GM18868 (cell line): ENCODE results near the gene TSNAXIP1.
"Not testable (repeated sequence)": the region's sequence is repeated elsewhere in the genome, so short reads cannot be mapped to it uniquely, and the experiment has no call there.

ENCODE experiments used
- ATAC-seq: cut with Tn5 transposase; IDR thresholded peaks from one replicate; pipeline ENCODE4 v1.9.1; 2021; ENCODE audit warnings: mild to moderate bottlenecking, moderate library complexity; ENCODE audit not compliant: unreplicated experiment

Gene TSNAXIP1

DNA sequence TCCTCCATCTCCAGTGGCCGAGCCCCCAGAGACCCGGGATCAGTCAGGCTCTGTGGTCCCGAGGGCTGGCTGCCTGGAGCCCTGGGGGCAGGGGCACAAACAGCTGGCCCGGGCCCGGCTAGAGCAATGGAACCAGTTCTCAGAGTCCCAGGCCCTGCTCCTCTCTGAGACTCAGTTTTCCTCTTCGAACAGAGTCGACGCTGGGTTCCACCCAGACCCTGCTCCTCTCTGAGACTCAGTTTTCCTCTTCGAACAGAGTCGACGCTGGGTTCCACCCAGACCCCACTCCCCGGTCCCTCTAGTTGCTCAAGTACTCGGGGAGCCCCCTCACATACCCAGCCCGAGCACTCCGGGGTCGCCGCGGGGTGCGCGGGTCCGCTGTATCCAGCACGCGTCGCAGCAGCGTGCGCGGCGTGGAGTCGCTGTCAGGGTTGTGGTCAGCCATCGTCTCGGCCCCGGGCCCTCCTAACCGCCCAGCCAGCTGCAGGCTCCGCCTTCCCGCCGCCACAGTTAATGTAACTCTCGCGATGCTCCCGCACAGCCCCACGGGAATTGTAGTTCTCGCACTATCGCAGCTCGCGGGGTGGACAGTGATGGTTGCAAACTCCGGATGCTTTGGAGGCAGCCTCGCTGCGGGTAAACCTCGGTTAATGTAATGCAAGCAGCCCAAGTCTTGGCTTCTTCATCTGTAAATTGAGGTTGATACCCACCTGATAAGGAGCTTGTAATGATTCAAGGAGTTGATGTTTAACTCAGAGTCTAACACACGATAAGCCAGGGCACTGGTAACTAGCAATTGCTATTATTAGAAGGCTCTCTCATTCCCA lies 26.9 kb downstream of the TSNAXIP1 start:
- ATAC-seq = peak; percentile 98

DNA sequence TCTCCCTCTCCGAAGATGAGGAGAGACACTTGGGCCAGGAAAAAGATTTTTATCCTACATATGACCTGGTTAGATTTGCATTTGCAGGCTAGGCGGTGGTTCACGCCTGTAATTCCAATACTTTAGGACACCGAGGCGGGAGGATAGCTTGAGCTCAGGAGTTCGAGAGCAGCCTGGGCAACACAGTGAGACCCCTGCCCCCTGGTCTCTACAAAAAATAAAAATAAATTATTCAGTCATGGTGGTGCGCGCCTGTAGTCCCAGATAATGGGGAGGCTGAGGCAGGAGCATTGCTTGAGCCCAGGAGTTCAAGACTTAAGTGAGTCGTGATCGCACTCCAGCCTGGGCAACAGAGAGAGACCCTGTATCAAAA lies 27.5 kb downstream of the TSNAXIP1 start:
- no peak for ATAC-seq

GRCh38 chr16:67837190-67837589 lies 30.5 kb downstream of the TSNAXIP1 start:
- ATAC-seq = not testable (repeated sequence)

DNA sequence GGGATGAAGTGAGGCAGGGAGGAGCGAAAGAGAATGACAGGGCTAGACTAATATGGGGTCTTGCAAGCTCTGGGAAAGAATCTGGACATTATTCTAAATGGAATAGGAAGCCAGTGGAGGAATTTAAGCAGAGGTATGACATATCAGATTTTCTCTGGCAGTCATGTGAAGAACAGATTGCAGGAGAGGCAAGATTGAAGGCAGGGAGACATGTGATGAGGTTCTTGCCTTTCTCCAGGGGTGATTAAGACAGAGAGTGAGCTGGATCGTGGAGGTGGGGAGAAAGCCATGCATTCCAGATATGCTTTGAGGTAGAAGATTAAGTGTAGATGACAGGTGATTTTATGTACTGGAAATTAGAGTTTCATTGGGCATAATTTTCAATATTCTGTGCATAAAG lies 31.1 kb downstream of the TSNAXIP1 start:
- ATAC-seq = no peak

DNA sequence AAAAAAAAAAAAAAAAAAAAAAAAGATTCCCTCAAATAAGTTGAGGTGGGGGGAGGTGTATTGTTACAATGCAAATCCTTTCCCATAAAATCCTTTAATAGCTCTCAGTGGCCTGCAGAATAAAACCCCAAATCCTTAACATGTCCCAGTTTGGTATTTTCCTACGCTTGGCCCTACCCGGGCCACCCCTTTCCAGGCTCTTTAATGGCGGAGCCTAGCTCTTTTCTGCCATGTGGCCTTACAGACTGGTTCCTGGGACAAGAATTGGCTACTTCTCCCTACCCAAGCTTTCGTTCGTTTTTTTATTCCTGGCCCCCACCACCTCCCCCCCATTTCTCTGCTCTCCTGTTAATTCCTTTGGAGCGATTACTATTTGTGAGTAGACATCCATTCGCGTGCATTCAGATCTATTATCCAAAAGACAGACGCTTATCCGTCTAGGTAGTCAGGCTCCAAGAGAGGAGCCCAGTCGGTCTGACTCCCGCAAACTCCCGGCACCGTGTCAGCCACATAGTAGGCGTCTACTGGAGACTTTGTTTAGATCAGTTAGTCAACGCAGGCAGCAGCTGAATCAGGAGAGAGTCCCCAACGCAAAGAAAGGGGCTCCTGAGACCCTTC lies 34.6 kb downstream of the TSNAXIP1 start:
- no peak for ATAC-seq

GRCh38 chr16:67841816-67842508 lies 35.3 kb downstream of the TSNAXIP1 start, which contains the start of gene THAP11:
TSS of gene THAP11 (plus strand) at chr16:67842320. CDS start at chr16:67842555, 235 bp downstream.
- ATAC-seq = peak; percentile 38

GRCh38 chr16:67842509-67843342 lies 36.0 kb downstream of the TSNAXIP1 start:
- ATAC-seq = peak; percentile 6

DNA sequence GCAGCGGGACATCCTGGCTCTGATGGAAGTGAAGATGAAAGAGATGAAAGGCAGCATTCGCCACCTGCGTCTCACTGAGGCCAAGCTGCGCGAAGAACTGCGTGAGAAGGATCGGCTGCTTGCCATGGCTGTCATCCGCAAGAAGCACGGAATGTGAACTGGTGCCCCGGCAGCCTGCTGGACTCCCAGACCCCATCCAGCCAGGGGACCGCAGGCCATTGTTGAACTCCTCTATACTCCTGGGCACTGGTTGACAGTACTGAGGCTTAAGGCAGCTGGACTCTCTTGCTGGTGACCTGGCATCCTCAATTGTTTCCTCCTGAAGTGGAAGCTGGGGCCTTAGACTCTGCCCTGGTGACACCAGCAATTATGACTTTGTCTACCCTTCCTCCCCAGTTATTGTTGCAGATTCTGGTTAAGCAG lies 36.7 kb downstream of the TSNAXIP1 start:
- no peak for ATAC-seq

DNA sequence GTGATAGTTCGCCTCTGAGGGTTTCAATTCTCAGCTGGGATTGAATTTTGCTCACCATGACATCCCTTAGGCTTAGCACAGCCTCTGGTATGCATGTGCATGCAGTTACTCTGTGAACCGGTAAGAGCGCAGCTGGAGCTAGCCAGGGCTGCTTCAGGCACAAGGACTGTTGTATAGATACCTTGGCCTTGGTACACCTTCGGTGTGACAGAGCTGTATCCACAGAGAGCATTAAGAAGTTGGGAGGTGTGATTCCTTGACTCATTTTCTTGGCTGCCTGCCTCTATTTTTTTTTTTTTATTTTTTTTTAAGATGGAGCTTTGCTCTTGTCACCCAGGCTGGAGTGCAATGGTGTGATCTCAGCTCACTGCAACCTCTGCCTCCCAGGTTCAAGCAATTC lies 37.8 kb downstream of the TSNAXIP1 start:
- no peak for ATAC-seq

- no peak for ATAC-seq
Observed at GRCh38 chr16:67845291-67846062, 38.8 kb downstream of the TSNAXIP1 start.

GRCh38 chr16:67846063-67846319 lies 39.3 kb downstream of the TSNAXIP1 start:
- ATAC-seq = no peak

DNA sequence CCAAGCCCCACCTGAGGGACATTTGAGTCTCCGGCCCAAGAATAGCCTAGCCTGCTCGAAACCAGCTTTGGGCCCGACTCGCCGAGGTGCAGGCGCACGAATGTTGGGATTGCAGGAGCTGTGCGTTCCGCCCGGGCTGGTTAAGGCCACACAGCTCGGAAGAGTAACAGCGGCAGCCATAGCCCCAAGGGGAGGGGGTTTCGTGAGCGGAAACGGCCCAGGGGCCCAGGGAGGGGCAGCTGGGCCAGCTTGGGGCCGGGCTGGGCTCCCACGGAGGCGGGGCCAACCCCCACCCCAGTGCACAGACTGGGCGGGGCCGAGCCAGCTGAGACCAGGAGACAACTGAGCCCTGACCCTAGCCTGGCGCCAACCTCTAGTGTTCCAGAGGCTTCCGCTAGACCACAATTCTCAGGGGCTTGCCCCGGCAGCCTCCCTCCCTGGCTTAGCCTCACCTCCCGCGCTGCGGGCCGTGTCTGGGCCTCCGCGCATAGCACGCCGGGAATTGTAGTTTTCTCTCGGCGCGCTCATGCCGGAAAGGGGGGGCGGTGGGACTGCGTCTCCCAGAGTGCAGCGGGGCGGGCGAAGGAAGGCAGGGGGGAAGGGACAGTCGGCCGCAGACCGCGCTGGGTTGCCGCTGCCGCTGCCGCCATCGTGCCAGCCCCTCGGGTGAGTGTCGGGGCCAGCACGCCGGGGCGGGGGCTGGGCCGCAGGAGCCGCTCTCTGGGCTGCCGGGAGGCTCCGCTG lies 39.8 kb downstream of the TSNAXIP1 start, which contains the start of gene NUTF2:
NUTF2 (plus strand) TSS at position 614 of the 744 bp plus-strand sequence. CDS start 18,198 bp downstream, outside the sequence.
- ATAC-seq = peak; percentile 62

GRCh38 chr16:67847064-67847861 lies 40.6 kb downstream of the TSNAXIP1 start, which contains the start of gene CENPT:
TSS of gene CENPT (minus strand) at chr16:67847693. CDS start at chr16:67833859, 13,834 bp downstream.
- ATAC-seq = peak; percentile 39

- ATAC-seq = no peak
Observed at GRCh38 chr16:67848118-67848517, 41.4 kb downstream of the TSNAXIP1 start.

DNA sequence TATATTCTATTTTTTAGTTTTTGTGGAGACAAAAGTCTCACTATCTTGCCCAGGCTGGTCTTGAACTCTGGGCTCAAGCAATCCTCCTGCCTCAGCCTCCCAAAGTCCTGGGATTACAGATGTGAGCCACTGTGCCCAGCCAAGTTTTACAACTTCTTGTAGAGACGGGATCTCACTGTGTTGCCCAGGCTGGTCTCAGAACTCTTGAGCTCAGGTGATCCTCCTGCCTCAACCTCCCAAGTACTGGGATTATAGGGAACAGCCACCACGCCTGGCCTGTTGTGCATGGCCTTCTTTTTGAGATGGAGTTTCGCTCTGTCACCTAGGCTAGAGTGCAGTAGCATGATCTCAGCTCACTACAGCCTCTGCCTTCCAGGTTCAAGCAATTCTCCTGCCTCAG lies 47.0 kb downstream of the TSNAXIP1 start:
- no peak for ATAC-seq

DNA sequence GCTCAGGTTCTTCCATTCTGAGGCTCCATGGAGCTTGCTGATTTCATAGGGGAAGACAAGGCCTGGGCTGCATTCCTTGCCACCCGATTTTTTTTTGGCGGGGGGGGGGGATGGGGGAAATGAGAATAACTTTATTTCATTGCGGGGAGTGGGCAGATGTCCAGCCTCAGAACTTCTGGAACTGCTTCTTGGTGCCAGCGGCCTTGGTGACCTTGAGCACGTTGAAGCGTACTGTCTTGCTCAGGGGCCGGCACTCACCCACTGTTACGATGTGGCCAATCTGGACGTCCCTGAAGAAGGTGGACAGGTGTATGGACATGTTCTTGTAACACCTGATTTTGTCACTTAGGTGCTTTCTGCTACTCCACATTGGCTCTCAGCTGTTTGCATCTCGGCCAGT lies 49.1 kb downstream of the TSNAXIP1 start:
- no peak for ATAC-seq

DNA sequence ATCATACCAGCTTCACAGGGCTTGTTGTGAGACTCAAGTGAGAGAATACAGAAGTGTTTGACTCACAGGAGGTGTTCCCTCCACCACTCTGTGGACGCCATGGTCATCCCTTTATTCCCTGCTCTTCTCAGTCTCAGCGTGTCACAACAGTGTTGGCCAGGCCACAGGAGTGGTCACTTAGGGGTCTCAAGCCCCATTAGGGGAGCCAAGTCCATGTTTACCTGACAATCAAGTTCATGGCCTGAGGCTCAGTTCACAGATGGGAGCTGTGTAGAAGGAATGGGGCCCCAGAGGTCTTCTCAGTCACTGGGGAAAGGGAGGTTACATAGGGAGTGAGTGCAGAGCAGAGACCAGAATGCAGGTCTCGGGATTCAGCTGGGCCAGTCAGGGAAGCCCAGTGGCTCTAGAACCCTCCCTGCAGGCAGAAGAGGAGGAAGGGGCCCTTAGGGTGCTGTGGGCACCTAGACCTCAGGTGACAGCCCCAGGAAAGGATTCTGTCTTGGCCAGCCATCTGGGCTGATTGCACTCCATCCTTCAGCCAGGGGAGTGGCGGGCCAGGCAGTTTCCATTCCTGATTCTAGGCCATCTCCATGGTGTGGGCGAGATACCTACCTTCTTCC lies 50.3 kb downstream of the TSNAXIP1 start:
- no peak for ATAC-seq
